Body of pancreas (tissue), 4 donors: ENCODE data around the gene MTG1.

ENCODE experiments used
- POLR2A ChIP-seq, 3 donors: fragments of 450-650 bp; IDR thresholded peaks; one replicate each; pipeline ENCODE4 v1.6.1; 2016; ENCODE audit warnings: antibody characterized with exemption in 3 of 3, mild to moderate bottlenecking in 2 of 3
- TF ChIP-seq, protein P1 (sequence below), 7 experiments: fragments of 450-650 bp in 4 of 7; fragments of 200-600 bp in 3 of 7; sonication (generic) in 3 of 7; IDR thresholded peaks; one replicate each; pipeline ENCODE4 v1.5.1; 2016 to 2019; ENCODE audit warnings: antibody characterized with exemption in 7 of 7

- TF ChIP-seq, protein P1, sequence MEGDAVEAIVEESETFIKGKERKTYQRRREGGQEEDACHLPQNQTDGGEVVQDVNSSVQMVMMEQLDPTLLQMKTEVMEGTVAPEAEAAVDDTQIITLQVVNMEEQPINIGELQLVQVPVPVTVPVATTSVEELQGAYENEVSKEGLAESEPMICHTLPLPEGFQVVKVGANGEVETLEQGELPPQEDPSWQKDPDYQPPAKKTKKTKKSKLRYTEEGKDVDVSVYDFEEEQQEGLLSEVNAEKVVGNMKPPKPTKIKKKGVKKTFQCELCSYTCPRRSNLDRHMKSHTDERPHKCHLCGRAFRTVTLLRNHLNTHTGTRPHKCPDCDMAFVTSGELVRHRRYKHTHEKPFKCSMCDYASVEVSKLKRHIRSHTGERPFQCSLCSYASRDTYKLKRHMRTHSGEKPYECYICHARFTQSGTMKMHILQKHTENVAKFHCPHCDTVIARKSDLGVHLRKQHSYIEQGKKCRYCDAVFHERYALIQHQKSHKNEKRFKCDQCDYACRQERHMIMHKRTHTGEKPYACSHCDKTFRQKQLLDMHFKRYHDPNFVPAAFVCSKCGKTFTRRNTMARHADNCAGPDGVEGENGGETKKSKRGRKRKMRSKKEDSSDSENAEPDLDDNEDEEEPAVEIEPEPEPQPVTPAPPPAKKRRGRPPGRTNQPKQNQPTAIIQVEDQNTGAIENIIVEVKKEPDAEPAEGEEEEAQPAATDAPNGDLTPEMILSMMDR (IDR thresholded peaks at IDR 0.05), result no peak
- TF ChIP-seq POLR2A (IDR thresholded peaks at IDR 0.05), result no peak
Measured at GRCh38 chr10:133465950-133466474, 72.1 kb downstream of the MTG1 start.
